Cardiac fibroblast (primary cell): Measurements from ENCODE around the gene CRTC3.
"Not testable (repeated sequence)": the region's sequence is repeated elsewhere in the genome, so short reads cannot be mapped to it uniquely, and the experiment has no call there.

Experiments used
- DNase-seq, 2 donors: peaks; one replicate each; pipeline versions ENCODE4 v3.0.0 to v3.0.0-alpha.2; 2010; ENCODE audit warnings: low read depth in 2 of 2
- H3K4me3 ChIP-seq, 2 donors: replicated peaks in 1 of 2; 1 replicate in 1 of 2; 2 replicates in 1 of 2; pipeline ENCODE4 v1.5.1; 2011; ENCODE audit warnings: low read depth in 2 of 2, low read length in 2 of 2, mild to moderate bottlenecking in 2 of 2, moderate library complexity in 1 of 2
- TF ChIP-seq, protein P1 (sequence below): IDR thresholded peaks from one replicate; pipeline ENCODE4 v1.5.1; 2011; ENCODE audit warnings: low read depth, mild to moderate bottlenecking, low read length, inconsistent platforms

Gene CRTC3

DNA sequence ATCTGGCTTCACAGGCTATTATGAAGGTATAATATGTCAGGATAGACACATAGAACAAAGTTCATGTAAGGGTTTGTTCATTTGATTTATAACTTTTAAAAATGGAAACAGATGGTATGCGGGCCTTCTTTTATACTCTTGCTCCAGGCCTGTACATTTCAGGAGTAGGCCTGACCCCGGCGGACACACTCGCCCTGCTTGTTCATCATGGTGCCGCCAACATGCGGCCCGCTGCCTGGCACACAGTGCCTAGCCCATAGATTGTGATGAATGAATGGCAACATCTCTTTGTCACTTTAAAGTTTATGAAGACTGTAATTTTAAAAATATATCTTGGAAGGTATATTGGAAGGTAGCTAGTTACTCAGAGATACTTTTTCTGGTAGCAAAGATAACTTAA is 95.3 kb downstream of the CRTC3 start:
- no peak for DNase-seq
- H3K4me3 ChIP-seq, result no peak overlapping the region
- TF ChIP-seq, protein P1, sequence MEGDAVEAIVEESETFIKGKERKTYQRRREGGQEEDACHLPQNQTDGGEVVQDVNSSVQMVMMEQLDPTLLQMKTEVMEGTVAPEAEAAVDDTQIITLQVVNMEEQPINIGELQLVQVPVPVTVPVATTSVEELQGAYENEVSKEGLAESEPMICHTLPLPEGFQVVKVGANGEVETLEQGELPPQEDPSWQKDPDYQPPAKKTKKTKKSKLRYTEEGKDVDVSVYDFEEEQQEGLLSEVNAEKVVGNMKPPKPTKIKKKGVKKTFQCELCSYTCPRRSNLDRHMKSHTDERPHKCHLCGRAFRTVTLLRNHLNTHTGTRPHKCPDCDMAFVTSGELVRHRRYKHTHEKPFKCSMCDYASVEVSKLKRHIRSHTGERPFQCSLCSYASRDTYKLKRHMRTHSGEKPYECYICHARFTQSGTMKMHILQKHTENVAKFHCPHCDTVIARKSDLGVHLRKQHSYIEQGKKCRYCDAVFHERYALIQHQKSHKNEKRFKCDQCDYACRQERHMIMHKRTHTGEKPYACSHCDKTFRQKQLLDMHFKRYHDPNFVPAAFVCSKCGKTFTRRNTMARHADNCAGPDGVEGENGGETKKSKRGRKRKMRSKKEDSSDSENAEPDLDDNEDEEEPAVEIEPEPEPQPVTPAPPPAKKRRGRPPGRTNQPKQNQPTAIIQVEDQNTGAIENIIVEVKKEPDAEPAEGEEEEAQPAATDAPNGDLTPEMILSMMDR, result no peak

DNA sequence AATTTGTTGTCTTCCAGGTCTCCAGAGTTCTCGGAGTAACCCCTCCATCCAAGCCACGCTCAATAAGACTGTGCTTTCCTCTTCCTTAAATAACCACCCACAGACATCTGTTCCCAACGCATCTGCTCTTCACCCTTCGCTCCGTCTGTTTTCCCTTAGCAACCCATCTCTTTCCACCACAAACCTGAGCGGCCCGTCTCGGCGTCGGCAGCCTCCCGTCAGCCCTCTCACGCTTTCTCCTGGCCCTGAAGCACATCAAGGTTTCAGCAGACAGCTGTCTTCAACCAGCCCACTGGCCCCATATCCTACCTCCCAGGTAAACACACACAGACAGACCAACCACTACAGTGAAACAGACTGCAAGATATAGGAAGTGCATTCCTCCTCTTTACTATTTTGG is 99.5 kb downstream of the CRTC3 start:
- no peak for DNase-seq
- H3K4me3 ChIP-seq, result no peak overlapping the region
- TF ChIP-seq, protein P1, result no peak

DNA sequence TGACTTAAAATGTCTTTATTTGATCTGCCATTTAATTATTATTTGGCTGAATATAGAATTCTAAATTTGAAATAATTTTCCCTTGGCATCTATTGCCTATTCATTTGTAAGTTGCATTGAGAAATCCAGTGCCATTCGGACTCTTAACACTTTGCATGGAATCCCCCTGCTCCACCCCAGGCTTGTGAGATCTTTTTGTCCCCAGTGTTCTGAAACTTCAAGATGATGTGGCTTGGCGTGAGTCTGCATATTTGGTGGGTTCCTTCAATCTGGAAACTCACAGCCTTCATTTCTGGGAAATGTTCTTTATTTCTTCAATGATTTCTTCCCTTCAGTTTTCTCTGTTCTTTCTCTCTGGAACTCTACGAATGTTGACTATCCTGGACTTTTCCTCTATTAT is 103.6 kb downstream of the CRTC3 start:
- TF ChIP-seq, protein P1, result no peak
- H3K4me3 ChIP-seq, result no peak overlapping the region
- no peak for DNase-seq

DNA sequence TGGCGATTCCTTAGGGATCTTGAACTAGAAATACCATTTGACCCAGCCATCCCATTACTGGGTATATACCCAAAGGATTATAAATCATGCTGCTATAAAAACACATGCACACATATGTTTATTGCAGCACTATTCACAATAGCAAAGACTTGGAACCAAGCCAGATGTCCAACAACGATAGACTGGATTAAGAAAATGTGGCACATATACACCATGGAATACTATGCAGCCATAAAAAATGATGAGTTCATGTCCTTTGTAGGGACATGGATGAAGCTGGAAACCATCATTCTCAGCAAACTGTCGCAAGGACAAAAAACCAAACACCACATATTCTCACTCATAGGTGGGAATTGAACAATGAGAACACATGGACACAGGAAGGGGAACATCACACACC is 107.3 kb downstream of the CRTC3 start:
- H3K4me3 ChIP-seq, DNase-seq: not testable (repeated sequence)

DNA sequence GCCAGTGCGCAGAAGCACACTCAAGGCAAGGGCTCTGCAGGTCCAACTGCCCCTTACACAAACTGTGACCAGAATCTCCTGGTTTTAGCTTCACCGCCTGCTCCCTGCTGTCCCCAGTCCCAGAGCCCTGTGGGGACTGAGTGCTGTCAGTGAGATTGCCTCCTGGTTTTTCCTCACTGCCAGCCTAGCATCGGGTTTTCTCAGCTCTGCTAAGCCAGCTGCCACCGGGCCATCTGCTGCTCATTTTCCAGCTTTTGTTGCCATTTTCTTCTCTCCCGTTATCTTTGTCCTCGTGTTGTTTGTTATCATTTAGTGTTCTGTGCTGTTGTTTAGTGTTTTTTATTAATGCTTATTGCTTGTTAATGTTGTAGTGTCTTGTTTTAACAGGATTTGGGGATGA is 108.0 kb downstream of the CRTC3 start:
- TF ChIP-seq, protein P1, result no peak
- no peak overlapping the region for H3K4me3 ChIP-seq
- DNase-seq, result no peak

DNA sequence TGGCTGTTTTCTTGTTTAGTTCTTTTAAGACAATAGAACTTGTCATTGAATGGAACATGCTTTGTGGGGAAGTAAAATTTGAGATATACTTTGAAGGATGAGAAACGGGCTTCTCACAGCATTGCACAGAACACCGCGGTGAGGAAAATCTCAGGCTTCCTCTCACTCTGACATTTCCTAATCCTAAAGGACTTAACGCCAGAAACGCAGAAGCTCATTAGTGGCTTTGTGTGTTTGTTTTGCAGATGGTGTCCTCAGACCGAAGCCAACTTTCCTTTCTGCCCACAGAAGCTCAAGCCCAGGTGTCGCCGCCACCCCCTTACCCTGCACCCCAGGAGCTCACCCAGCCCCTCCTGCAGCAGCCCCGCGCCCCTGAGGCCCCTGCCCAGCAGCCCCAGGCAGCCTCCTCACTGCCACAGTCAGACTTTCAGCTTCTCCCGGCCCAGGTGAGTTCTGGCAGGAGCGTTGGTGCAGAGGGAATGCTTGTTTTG is 108.5 kb downstream of the CRTC3 start:
- TF ChIP-seq, protein P1, result no peak
- no peak for DNase-seq
- H3K4me3 ChIP-seq, result no peak overlapping the region

DNA sequence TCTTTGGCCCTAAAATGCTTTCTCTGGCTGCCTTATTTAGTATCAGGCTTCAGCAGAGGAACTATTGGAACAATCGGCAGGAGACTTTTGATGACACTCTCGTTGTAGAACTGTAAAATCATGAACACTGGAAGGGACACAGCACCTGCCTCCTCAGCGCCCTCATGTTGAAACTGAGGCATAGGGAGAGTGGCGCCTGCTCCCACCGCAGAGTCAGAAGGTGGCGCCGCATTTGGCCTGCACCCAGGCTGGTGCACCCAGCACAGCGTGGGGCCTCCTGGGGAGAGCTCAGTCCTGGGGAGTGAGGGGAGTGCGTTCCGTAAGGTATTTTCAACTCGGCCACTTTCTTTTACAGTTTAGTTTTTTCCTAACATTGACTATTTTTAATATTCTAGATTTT is 109.2 kb downstream of the CRTC3 start:
- H3K4me3 ChIP-seq, result no peak overlapping the region
- TF ChIP-seq, protein P1, result no peak
- no peak for DNase-seq
